H1 (cell line): ENCODE results near the gene UBE2I. TPM values are rescaled to one million over a fixed set of nuclear protein-coding genes. Genes with fewer than 3 reads are reported as not detected.

Experiments
- ATF2 ChIP-seq: IDR thresholded peaks from 2 replicates; pipeline ENCODE4 v1.6.1; 2012; ENCODE audit warnings: low read length, inconsistent platforms
- CBX5 ChIP-seq: fragments of 300-800, 300-1000 bp; sonication (generic); IDR thresholded peaks from 2 replicates; pipeline ENCODE4 v1.7.1; 2016; ENCODE audit warnings: antibody characterized with exemption, low read length, low read depth
- CHD1 ChIP-seq: IDR thresholded peaks from 2 replicates; pipeline ENCODE4 v1.6.1; 2012; ENCODE audit warnings: low read depth, low read length, improper control_type of control experiment
- CREB1 ChIP-seq: IDR thresholded peaks from 2 replicates; pipeline ENCODE4 v1.6.1; 2012; ENCODE audit warnings: inconsistent platforms
- EGR1 ChIP-seq: IDR thresholded peaks from 2 replicates; pipeline ENCODE4 v1.6.1; 2011; ENCODE audit warnings: low read depth, low read length, borderline replicate concordance
- EZH2 ChIP-seq: fragments of 200-600 bp; sonication (generic); IDR thresholded peaks from 2 replicates; pipeline ENCODE4 v1.7.1; 2012; ENCODE audit warnings: low read depth, mild to moderate bottlenecking, moderate library complexity, low read length, inconsistent platforms; ENCODE audit not compliant: severe bottlenecking
- FOSL1 ChIP-seq: IDR thresholded peaks from 2 replicates; pipeline ENCODE4 v1.6.1; 2011; ENCODE audit warnings: mild to moderate bottlenecking, low read depth, low read length, moderate library complexity; ENCODE audit not compliant: insufficient read depth
- GABPA ChIP-seq: IDR thresholded peaks from 2 replicates; pipeline ENCODE4 v1.6.1; 2011; ENCODE audit warnings: mild to moderate bottlenecking, low read length, moderate library complexity, borderline replicate concordance; ENCODE audit not compliant: insufficient read depth
- POLR2A ChIP-seq, 2 experiments: IDR thresholded peaks; 1 replicate in 1 of 2; 2 replicates in 1 of 2; pipeline ENCODE4 v1.6.1; 2011; ENCODE audit warnings: low read depth in 2 of 2, low read length in 2 of 2, mild to moderate bottlenecking in 2 of 2; ENCODE audit errors: control extremely low read depth in 1 of 2
- POU5F1 ChIP-seq: IDR thresholded peaks from 2 replicates; pipeline ENCODE4 v1.6.1; 2011; ENCODE audit warnings: low read depth, mild to moderate bottlenecking, low read length, moderate library complexity
- RAD21 ChIP-seq, 2 experiments: IDR thresholded peaks in 1 of 2; conservative IDR thresholded peaks in 1 of 2; 2 replicates each; pipeline ENCODE4 v1.6.1; 2011; ENCODE audit warnings: low read depth in 2 of 2, low read length in 2 of 2, improper control_type of control experiment in 1 of 2, inconsistent platforms in 1 of 2, mild to moderate bottlenecking in 1 of 2, moderate library complexity in 1 of 2
- RBBP5 ChIP-seq: IDR thresholded peaks from 2 replicates; pipeline ENCODE4 v1.7.1; 2012; ENCODE audit warnings: low read depth, mild to moderate bottlenecking, inconsistent platforms, low read length, moderate library complexity, borderline replicate concordance
- SP1 ChIP-seq: IDR thresholded peaks from 2 replicates; pipeline ENCODE4 v1.6.1; 2011; ENCODE audit warnings: low read depth, low read length
- TCF12 ChIP-seq: IDR thresholded peaks from 2 replicates; pipeline ENCODE4 v1.6.1; 2011; ENCODE audit warnings: low read depth, mild to moderate bottlenecking, low read length
- YY1 ChIP-seq: IDR thresholded peaks from 2 replicates; pipeline ENCODE4 v1.6.1; 2011; ENCODE audit warnings: low read depth, mild to moderate bottlenecking, low read length
- polyA plus RNA-seq, 7 experiments: library from polyadenylated mRNA; depleted of rRNA in 3 of 7; stranded (reverse) in 5 of 7; unstranded in 2 of 7; fragments of >200 nt in 5 of 7; fragments of 200-250 nt in 2 of 7; gene quantifications; 1 replicate in 5 of 7; 2 replicates in 1 of 7; 4 replicates in 1 of 7; pipeline versions ENCODE4 v1.2.1 to v1.2.3, GENCODE V29; 2011 to 2013; ENCODE audit warnings: missing spikeins in 2 of 7, mixed read lengths in 2 of 7
- total RNA-seq: library from RNA; stranded (reverse); fragmentation: NEBNext Ultra II Directional; extraction: Animal tissue kit (Norgen Biotek cat#: 25700); gene quantifications from 2 replicates; pipeline ENCODE4 v1.2.1, GENCODE V29; 2021
- TF ChIP-seq, protein P1 (sequence below), 3 experiments: IDR thresholded peaks; 1 replicate in 2 of 3; 2 replicates in 1 of 3; pipeline versions ENCODE4 v1.5.1 to v1.6.1; 2011; ENCODE audit warnings: low read length in 3 of 3, mild to moderate bottlenecking in 3 of 3, inconsistent platforms in 2 of 3, low read depth in 1 of 3, moderate library complexity in 1 of 3; ENCODE audit not compliant: insufficient read depth in 1 of 3; ENCODE audit errors: control extremely low read depth in 1 of 3
- TF ChIP-seq, protein P2 (sequence below): IDR thresholded peaks from 2 replicates; pipeline ENCODE4 v1.6.1; 2012; ENCODE audit warnings: inconsistent platforms

The UBE2I gene
- total and polyA plus RNA-seq, 2 of the 8 experiments (the other 6 are each of a cell fraction or from before 2014, with no cell fraction given), result 148 to 268 TPM

DNA sequence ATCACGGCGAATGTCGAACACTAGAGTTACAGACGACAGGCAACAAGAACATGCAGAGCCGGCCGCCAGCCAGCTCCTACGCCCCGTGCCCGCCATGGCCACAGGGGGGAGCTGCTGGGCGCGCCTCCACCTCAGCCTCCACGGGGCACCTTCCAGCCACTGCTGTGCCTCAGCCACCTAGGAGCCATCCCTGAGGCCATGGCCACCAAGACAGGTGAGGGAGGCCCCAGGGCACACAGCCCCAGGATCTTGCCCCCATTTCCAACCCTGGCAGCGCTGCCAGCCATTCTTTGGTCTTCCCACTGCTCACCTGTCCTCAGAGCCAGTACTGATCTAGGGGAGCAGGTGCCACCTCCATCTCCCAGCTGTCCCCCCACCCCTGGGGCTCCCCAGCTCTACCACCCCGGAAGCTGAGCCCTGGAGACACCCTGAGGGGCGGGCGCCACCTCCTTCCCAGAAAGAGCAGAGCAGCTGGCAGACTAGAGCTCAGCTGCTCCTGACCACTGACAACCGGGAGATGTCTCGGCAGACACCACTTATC, 54.1 kb downstream of the UBE2I start (continued):
- TF ChIP-seq, protein P1, sequence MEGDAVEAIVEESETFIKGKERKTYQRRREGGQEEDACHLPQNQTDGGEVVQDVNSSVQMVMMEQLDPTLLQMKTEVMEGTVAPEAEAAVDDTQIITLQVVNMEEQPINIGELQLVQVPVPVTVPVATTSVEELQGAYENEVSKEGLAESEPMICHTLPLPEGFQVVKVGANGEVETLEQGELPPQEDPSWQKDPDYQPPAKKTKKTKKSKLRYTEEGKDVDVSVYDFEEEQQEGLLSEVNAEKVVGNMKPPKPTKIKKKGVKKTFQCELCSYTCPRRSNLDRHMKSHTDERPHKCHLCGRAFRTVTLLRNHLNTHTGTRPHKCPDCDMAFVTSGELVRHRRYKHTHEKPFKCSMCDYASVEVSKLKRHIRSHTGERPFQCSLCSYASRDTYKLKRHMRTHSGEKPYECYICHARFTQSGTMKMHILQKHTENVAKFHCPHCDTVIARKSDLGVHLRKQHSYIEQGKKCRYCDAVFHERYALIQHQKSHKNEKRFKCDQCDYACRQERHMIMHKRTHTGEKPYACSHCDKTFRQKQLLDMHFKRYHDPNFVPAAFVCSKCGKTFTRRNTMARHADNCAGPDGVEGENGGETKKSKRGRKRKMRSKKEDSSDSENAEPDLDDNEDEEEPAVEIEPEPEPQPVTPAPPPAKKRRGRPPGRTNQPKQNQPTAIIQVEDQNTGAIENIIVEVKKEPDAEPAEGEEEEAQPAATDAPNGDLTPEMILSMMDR (IDR thresholded peaks at IDR 0.05; ENCODE audit: control extremely low read depth in 1 of 3, insufficient read depth in 1 of 3, low read depth in 1 of 3, low read length in 3 of 3), result peak; percentile 78 to 93 (median 92)
- TF ChIP-seq RBBP5 (no peak), CBX5 (no peak), TCF12 (no peak), FOSL1 (0 out of 2 replicates have a peak, but pooled peaks have one; percentile 21), ATF2 (no peak), CREB1 (0 out of 2 replicates have a peak, but pooled peaks have one; percentile 10), EGR1 (peak; percentile 13; the same call in 1 of the 2 replicates), GABPA (peak; percentile 67; the same call in 1 of the 2 replicates), EZH2 (no peak), RAD21 (IDR thresholded peaks at IDR 0.05 in 1 of 2, conservative IDR thresholded peaks at IDR 0.05 in 1 of 2; ENCODE audit: low read depth in 2 of 2, low read length in 2 of 2) (peak; percentile 58 to 71), SP1 (no peak), POU5F1 (no peak), CHD1 (no peak), POLR2A (IDR thresholded peaks at IDR 0.05; ENCODE audit: control extremely low read depth in 1 of 2, low read depth in 2 of 2, low read length in 2 of 2) (no peak), YY1 (no peak)
- TF ChIP-seq, protein P2, sequence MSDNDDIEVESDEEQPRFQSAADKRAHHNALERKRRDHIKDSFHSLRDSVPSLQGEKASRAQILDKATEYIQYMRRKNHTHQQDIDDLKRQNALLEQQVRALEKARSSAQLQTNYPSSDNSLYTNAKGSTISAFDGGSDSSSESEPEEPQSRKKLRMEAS, result peak; percentile 32; the same call in 1 of the 2 replicates
